Skeletal muscle cell (primary cell): Measurements from ENCODE around the gene KLF9.
A peak's percentile ranks its signal among the peaks of the same experiment; 100 is the strongest.

Source experiments
- DNase-seq: peaks from one replicate; pipeline ENCODE4 v3.0.0-alpha.2; 2010; ENCODE audit warnings: low read depth
- H3K4me3 ChIP-seq: 2 replicates; pipeline ENCODE4 v1.5.1; 2011; ENCODE audit warnings: low read depth, mild to moderate bottlenecking, control low read depth, low read length, moderate library complexity

The KLF9 gene

DNA sequence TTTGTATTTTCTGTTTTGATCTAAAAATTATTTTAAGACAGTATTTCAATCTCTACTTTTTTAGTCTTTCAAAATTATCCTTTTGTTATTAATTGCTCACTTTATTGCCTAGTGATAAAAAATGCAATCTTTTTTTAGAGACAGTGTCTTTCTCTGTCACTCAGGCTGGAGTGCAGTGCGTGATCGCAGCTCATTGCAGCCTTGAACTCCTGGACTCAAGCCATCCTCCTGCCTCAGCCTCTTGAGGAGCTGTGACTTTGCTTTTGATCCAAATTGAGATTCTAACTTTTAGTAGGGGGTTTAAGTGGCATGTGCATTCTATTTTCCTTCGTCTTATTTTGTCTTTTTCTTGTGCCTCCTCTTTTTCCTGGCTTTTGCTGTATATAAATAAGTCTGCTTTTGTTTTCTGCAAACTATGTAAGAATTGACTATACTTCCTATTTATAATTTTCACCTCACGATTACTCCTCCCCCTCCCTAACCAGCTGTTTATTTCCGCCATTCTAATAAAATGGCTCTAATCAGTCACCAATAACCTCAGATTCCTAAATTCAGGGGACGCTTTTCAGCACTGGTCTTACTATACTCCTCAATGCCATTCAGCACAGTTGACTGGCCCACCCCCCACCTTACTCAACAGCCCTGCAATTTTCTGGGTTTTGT is 32.3 kb downstream of the KLF9 start:
- H3K4me3 ChIP-seq: no peak overlapping the region
- DNase-seq: no peak

DNA sequence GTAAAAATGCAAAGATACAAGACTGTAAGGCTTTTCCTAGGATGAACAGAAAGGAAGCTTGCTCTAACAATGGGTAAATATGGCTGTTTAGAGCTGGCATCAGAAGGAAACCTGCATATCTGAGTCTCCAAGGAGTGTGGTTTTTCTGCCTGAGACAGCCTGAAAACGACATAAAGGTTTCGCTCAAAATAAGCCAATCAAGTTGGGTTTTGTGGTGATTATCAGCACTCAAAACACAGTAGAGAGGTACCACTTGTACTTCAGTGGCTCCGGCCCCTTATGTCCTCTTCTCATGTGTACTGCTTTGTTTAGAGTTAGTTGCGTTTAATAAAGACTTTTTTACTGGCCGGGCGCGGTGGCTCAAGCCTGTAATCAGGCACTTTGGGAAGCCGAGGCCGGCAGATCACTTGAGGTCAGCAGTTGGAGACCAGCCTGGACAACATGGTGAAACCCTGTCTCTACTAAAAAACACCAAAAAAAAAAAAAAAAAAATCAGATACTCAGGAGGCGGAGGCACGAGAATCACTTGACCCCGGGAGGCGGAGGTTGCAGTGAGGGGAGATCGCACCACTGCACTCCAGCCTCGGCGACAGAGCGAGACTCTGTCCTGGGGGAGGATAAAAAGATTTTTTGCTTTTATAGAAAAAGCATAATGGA is 39.4 kb downstream of the KLF9 start:
- H3K4me3 ChIP-seq: no peak overlapping the region
- DNase-seq: no peak

DNA sequence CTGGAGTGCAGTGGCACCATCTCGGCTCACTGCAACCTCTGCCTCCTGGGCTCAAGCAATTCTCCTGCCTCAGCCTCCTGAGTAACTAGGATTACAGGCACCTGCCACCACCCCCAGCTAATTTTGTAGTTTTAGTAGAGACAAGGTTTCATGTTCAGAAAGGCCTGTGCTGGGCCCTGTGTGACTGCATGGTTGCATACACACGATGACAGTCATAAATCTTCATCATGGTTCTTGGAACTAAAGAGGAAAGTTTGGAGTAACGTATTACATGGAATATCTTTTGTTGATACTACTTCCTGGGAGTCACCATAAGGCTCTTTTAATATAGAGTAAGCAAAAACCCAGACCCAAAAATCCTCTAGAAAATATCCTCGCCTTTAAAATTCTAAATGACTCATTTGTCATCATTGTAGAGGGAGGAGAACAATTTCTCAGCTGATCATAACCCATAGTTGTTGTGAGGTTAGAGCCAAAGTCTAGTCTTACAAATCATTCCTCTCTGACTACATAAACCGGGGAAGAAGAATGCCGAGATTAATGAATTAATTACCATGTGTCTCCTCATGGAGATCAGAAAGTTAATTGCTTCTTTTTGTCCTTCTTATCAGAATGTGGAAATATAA is 47.0 kb downstream of the KLF9 start:
- no peak for DNase-seq
- no peak overlapping the region for H3K4me3 ChIP-seq

DNA sequence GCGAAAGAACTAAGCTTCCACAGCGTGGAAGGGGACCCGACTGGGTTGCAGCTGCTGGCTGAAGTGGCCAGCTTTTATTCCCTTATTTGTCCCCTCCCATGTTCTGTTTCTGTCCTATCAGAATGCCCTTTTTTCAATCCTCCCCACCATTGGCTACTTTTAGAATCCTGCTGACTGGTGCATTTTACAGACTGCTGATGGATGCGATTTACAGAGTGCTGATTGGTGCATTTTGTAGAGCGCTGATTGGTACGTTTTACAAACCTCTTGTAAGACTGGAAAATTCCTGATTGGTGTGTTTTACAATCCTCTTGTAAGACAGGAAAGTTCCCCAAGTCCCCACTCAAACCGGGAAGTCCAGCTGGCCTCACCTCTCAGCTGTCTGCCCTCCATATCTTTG is 50.7 kb downstream of the KLF9 start:
- no peak for DNase-seq
- H3K4me3 ChIP-seq: no peak overlapping the region

GRCh38 chr9:70362952-70363351 is 51.5 kb downstream of the KLF9 start:
- peak; percentile 31 for DNase-seq
- no peak overlapping the region for H3K4me3 ChIP-seq

DNA sequence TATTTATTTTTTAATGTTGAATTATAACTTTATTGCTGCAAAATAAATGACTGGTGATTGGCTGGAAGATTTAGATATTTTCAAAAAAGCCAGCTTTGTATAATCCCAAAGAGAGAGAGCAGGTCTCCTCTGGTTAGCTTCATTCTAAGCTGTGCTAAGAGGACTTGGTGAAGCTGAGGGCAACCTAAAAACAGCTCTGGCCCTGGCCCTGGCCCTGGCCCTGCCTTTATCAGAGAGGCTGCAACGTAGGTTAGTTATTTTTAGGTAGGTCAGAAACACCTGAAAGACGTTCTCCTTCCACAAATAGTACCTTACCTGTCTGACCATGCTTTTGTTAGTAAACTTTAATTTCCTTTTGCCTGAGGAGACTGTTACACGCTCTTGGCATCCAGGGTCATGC is 58.7 kb downstream of the KLF9 start:
- no peak overlapping the region for H3K4me3 ChIP-seq

GRCh38 chr9:70352802-70353201 is 61.7 kb downstream of the KLF9 start:
- DNase-seq: no peak
- no peak overlapping the region for H3K4me3 ChIP-seq

More for the DNA sequence above, 58.7 kb downstream of the KLF9 start:
- no peak for DNase-seq

GRCh38 chr9:70352356-70352755 is 62.1 kb downstream of the KLF9 start:
- peak; percentile 28 for DNase-seq

GRCh38 chr9:70347046-70347445 is 67.4 kb downstream of the KLF9 start:
- H3K4me3 ChIP-seq: no peak overlapping the region
- no peak for DNase-seq

More at GRCh38 chr9:70352356-70352755, 62.1 kb downstream of the KLF9 start:
- no peak overlapping the region for H3K4me3 ChIP-seq

- H3K4me3 ChIP-seq: no peak overlapping the region
- DNase-seq: no peak
These were observed 73.9 kb downstream of the KLF9 start for GRCh38 chr9:70340572-70340971.
